Panc1 (cell line): ENCODE data around the gene OR4C15. TPM values are rescaled to one million over a fixed set of nuclear protein-coding genes. Genes with fewer than 3 reads are reported as not detected.

ENCODE experiments used
- ATAC-seq: fragments of 200-7000 bp; cut with Tn5 transposase; 2 replicates; pipeline ENCODE4 v1.9.1; 2020; ENCODE audit warnings: mild to moderate bottlenecking, moderate library complexity
- BruUV-seq: library from RNA; stranded (reverse); fragments of 400-500 nt; replicated peaks from 2 replicates; lab custom pipeline; 2021; lab: Mats Ljungman, UMichigan
- CTCF ChIA-PET: fragments of 300-600 bp; sonication (Branson Sonifier 250); formaldehyde crosslinking; loops from one replicate; lab custom pipeline; 2022; ENCODE audit warnings: antibody characterized with exemption; lab: Charles Lee
- POLR2A ChIA-PET: fragments of 300-600 bp; sonication (Branson Sonifier 250); formaldehyde crosslinking; loops from one replicate; lab custom pipeline; 2022; ENCODE audit warnings: antibody characterized with exemption; lab: Charles Lee
- DNase-seq: peaks from one replicate; pipeline ENCODE4 v3.0.0-alpha.2; 2010; ENCODE audit warnings: low read depth, low spot score
- H3K27ac ChIP-seq: 2 replicates; pipeline ENCODE4 v1.5.1; 2011; ENCODE audit warnings: mild to moderate bottlenecking, low read length, inconsistent platforms
- H3K27me3 ChIP-seq: fragments of 200-500 bp; sonication (Bioruptor generic); 2 replicates; pipeline ENCODE4 v1.6.0; 2014; ENCODE audit warnings: low read length, inconsistent platforms; ENCODE audit not compliant: control insufficient read depth, insufficient read depth
- H3K36me3 ChIP-seq: fragments of 200-500 bp; sonication (Bioruptor generic); 2 replicates; pipeline ENCODE4 v1.5.1; 2014; ENCODE audit warnings: inconsistent platforms, mild to moderate bottlenecking, low read length, moderate library complexity; ENCODE audit not compliant: control insufficient read depth, insufficient read depth
- H3K4me1 ChIP-seq: 2 replicates; pipeline ENCODE4 v1.5.1; 2011; ENCODE audit warnings: inconsistent platforms, mild to moderate bottlenecking, low read length, moderate library complexity; ENCODE audit not compliant: control insufficient read depth, insufficient read depth
- H3K4me3 ChIP-seq, 2 experiments: 2 replicates each; pipeline ENCODE4 v1.5.1; 2011 to 2012; ENCODE audit warnings: low read depth in 2 of 2, low read length in 2 of 2, mild to moderate bottlenecking in 2 of 2, inconsistent platforms in 1 of 2, moderate library complexity in 1 of 2
- H3K9me3 ChIP-seq: fragments of 200-500 bp; sonication (Bioruptor generic); 2 replicates; pipeline ENCODE4 v1.5.1; 2014; ENCODE audit warnings: low read depth, mild to moderate bottlenecking, inconsistent platforms, low read length, moderate library complexity; ENCODE audit not compliant: control insufficient read depth, insufficient read depth
- POLR2AphosphoS5 ChIP-seq: IDR thresholded peaks from 2 replicates; pipeline ENCODE4 v1.6.1; 2012; ENCODE audit warnings: mild to moderate bottlenecking, low read depth, low read length, moderate library complexity
- SIN3A ChIP-seq: IDR thresholded peaks from 2 replicates; pipeline ENCODE4 v1.6.1; 2012; ENCODE audit warnings: low read depth, mild to moderate bottlenecking, low read length, moderate library complexity, borderline replicate concordance; ENCODE audit not compliant: insufficient read depth
- TCF7L2 ChIP-seq: IDR thresholded peaks from 2 replicates; pipeline ENCODE4 v1.6.1; 2011; ENCODE audit warnings: mild to moderate bottlenecking, low read depth, low read length, inconsistent platforms
- in situ Hi-C: cut with HindIII; loops from 2 replicates; pipeline ENCODE4 v1.10.0; 2016; ENCODE audit warnings: low sequenced_read_pairs, low pct_unique_long_range_greater_than_20kb
- intact Hi-C: fragments of 100-400 bp; cut with micrococcal nuclease; formaldehyde crosslinking; loops from one replicate; pipeline ENCODE4 v1.10.0; 2022; ENCODE audit not compliant: unreplicated experiment
- total RNA-seq: library from RNA; stranded (reverse); gene quantifications from one replicate; pipeline ENCODE4 v1.2.1, GENCODE V29; 2021; ENCODE audit not compliant: unreplicated experiment
- TF ChIP-seq, protein P1 (sequence below): fragments of 450-650 bp; IDR thresholded peaks from 2 replicates; pipeline ENCODE4 v1.5.1; 2017; ENCODE audit warnings: mild to moderate bottlenecking
- TF ChIP-seq, protein P2 (sequence below), 2 experiments: IDR thresholded peaks; 2 replicates each; pipeline ENCODE4 v1.6.1; 2011 to 2012; ENCODE audit warnings: low read depth in 2 of 2, control low read depth in 1 of 2, low read length in 1 of 2, mild to moderate bottlenecking in 1 of 2, moderate library complexity in 1 of 2; ENCODE audit not compliant: insufficient read depth in 1 of 2

Gene OR4C15
- total RNA-seq, 1 experiment from 2014 or later = not detected

DNA sequence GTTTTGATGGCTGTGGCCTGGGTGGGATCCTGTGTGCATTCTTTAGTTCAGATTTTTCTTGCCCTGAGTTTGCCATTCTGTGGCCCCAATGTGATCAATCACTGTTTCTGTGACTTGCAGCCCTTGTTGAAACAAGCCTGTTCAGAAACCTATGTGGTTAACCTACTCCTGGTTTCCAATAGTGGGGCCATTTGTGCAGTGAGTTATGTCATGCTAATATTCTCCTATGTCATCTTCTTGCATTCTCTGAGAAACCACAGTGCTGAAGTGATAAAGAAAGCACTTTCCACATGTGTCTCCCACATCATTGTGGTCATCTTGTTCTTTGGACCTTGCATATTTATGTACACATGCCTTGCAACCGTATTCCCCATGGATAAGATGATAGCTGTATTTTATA lies 18.3 kb downstream of the OR4C15 start:
- Histone ChIP-seq H3K27ac (no peak overlapping the region), H3K27me3 (no peaks in the 10 kb centered on the region), H3K36me3 (no peaks in the 10 kb centered on the region), H3K9me3 (no peaks in the 10 kb centered on the region; the same call in 1 of the 2 replicates), H3K4me3 (no peak overlapping the region), H3K4me1 (no peaks in the 10 kb centered on the region)
- intact Hi-C loops (loop anchor here (5.0 to 10.0 kb wide), 2 partner anchors 35 to 58 kb away; no protein-coding TSS in a partner anchor), in situ Hi-C loops (no loop called here)
- no peak for TF ChIP-seq TCF7L2
- TF ChIP-seq POLR2AphosphoS5 = no peak
- TF ChIP-seq, protein P1, sequence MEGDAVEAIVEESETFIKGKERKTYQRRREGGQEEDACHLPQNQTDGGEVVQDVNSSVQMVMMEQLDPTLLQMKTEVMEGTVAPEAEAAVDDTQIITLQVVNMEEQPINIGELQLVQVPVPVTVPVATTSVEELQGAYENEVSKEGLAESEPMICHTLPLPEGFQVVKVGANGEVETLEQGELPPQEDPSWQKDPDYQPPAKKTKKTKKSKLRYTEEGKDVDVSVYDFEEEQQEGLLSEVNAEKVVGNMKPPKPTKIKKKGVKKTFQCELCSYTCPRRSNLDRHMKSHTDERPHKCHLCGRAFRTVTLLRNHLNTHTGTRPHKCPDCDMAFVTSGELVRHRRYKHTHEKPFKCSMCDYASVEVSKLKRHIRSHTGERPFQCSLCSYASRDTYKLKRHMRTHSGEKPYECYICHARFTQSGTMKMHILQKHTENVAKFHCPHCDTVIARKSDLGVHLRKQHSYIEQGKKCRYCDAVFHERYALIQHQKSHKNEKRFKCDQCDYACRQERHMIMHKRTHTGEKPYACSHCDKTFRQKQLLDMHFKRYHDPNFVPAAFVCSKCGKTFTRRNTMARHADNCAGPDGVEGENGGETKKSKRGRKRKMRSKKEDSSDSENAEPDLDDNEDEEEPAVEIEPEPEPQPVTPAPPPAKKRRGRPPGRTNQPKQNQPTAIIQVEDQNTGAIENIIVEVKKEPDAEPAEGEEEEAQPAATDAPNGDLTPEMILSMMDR = no peak
- TF ChIP-seq, protein P2, sequence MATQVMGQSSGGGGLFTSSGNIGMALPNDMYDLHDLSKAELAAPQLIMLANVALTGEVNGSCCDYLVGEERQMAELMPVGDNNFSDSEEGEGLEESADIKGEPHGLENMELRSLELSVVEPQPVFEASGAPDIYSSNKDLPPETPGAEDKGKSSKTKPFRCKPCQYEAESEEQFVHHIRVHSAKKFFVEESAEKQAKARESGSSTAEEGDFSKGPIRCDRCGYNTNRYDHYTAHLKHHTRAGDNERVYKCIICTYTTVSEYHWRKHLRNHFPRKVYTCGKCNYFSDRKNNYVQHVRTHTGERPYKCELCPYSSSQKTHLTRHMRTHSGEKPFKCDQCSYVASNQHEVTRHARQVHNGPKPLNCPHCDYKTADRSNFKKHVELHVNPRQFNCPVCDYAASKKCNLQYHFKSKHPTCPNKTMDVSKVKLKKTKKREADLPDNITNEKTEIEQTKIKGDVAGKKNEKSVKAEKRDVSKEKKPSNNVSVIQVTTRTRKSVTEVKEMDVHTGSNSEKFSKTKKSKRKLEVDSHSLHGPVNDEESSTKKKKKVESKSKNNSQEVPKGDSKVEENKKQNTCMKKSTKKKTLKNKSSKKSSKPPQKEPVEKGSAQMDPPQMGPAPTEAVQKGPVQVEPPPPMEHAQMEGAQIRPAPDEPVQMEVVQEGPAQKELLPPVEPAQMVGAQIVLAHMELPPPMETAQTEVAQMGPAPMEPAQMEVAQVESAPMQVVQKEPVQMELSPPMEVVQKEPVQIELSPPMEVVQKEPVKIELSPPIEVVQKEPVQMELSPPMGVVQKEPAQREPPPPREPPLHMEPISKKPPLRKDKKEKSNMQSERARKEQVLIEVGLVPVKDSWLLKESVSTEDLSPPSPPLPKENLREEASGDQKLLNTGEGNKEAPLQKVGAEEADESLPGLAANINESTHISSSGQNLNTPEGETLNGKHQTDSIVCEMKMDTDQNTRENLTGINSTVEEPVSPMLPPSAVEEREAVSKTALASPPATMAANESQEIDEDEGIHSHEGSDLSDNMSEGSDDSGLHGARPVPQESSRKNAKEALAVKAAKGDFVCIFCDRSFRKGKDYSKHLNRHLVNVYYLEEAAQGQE (IDR thresholded peaks at IDR 0.05; ENCODE audit: insufficient read depth in 1 of 2, low read depth in 2 of 2, low read length in 1 of 2) = no peak
- TF ChIP-seq SIN3A = no peak
- no peak for ATAC-seq
- BruUV-seq = no TSS peak
- ChIA-PET CTCF (no interaction called here), POLR2A (no interaction called here)
- no peak for DNase-seq

Other genes starting within 250 kb of the OR4C15 start
- not detected for gene OR4A16, start 211.3 kb upstream of the OR4C15 start, total RNA-seq
- not detected for gene OR4A15, start 186.5 kb upstream of the OR4C15 start, total RNA-seq
- not detected for gene OR4C16, start 17.7 kb downstream of the OR4C15 start, total RNA-seq
- not detected for gene OR4C11, start 53.2 kb downstream of the OR4C15 start, total RNA-seq
- gene OR4P4, start 80.6 kb downstream of the OR4C15 start, total RNA-seq = not detected
- not detected for gene OR4S2, start 93.9 kb downstream of the OR4C15 start, total RNA-seq
- not detected for gene OR4C6, start 107.7 kb downstream of the OR4C15 start, total RNA-seq
- gene OR5D13, start 219.0 kb downstream of the OR4C15 start, total RNA-seq = not detected
- not detected for gene OR5D14, start 241.1 kb downstream of the OR4C15 start, total RNA-seq